ENCODE results near the gene SMAD6.

- TF ChIP-seq TAF1 (IDR thresholded peaks at IDR 0.05; ENCODE audit: borderline replicate concordance, low read depth, low read length) (no peak), POLR2AphosphoS5 (IDR thresholded peaks at IDR 0.05; ENCODE audit: low read depth, low read length) (no peak), CTCF (IDR thresholded peaks at IDR 0.05) (no peak), FOXM1 (IDR thresholded peaks at IDR 0.05; ENCODE audit: low read depth) (no peak), ZBTB33 (IDR thresholded peaks at IDR 0.05; ENCODE audit: borderline replicate concordance, low read depth) (no peak), RAD21 (IDR thresholded peaks at IDR 0.05; ENCODE audit: low read length) (no peak), EZH2phosphoT487 (IDR thresholded peaks at IDR 0.05; ENCODE audit: borderline replicate concordance, low read depth) (no peak)
Observed at GRCh38 chr15:66663664-66664063, 38.4 kb upstream of the SMAD6 start.

Data from SK-N-SH (cell line).